Measurements from ENCODE around the gene PML.

GRCh38 chr15:73965758-73966113, 28.8 kb upstream of the PML start:
- TF ChIP-seq CTCF (IDR thresholded peaks at IDR 0.05) (no peak), POLR2AphosphoS5 (IDR thresholded peaks at IDR 0.05) (no peak), POLR2A (IDR thresholded peaks at IDR 0.05) (no peak), EP300 (IDR thresholded peaks at IDR 0.05) (no peak)
